GM15510 (cell line): ENCODE results near the gene SP140L.

ENCODE experiments used
- POLR2A ChIP-seq: IDR thresholded peaks from 3 replicates; pipeline ENCODE4 v1.6.1; 2011; ENCODE audit warnings: borderline replicate concordance; ENCODE audit not compliant: insufficient read length; ENCODE audit errors: extremely low read depth

SP140L gene

GRCh38 chr2:230434677-230435324 is 107.8 kb downstream of the SP140L start:
- no peak for TF ChIP-seq POLR2A

GRCh38 chr2:230435431-230435830 is 108.4 kb downstream of the SP140L start:
- no peak for TF ChIP-seq POLR2A

GRCh38 chr2:230439590-230439989 is 112.6 kb downstream of the SP140L start:
- TF ChIP-seq POLR2A: no peak

GRCh38 chr2:230441227-230441897 is 114.4 kb downstream of the SP140L start:
- no peak for TF ChIP-seq POLR2A

GRCh38 chr2:230443541-230443940 is 116.5 kb downstream of the SP140L start:
- no peak for TF ChIP-seq POLR2A

- TF ChIP-seq POLR2A: no peak
These were observed 117.8 kb downstream of the SP140L start for GRCh38 chr2:230444832-230445231.

GRCh38 chr2:230447036-230447435 is 120.0 kb downstream of the SP140L start:
- TF ChIP-seq POLR2A: no peak

- TF ChIP-seq POLR2A: no peak
These were observed 120.8 kb downstream of the SP140L start for GRCh38 chr2:230447455-230448451.

GRCh38 chr2:230449901-230450467 is 123.0 kb downstream of the SP140L start:
- TF ChIP-seq POLR2A: no peak

GRCh38 chr2:230453006-230453405 is 126.0 kb downstream of the SP140L start:
- TF ChIP-seq POLR2A: no peak
